Fibroblast of gingiva (primary cell): ENCODE measurements around the gene HACL1.

ENCODE experiments used
- DNase-seq: peaks from one replicate; pipeline ENCODE4 v3.0.0-alpha.2; 2011; ENCODE audit warnings: low read depth

Gene HACL1

GRCh38 chr3:15601399-15602145 lies at the start of gene HACL1, which contains the start of gene BTD:
HACL1 (minus strand) TSS chr3:15601569; CDS start chr3:15601463, 106 bp downstream.
BTD (plus strand) TSS chr3:15601745; CDS start chr3:15635440, 33,695 bp downstream.
- peak; percentile 98 for DNase-seq

GRCh38 chr3:15649858-15650257 lies 48.5 kb upstream of the HACL1 start:
- no peak for DNase-seq

- no peak for DNase-seq
These were observed 48.0 kb upstream of the HACL1 start for GRCh38 chr3:15649341-15649740.

GRCh38 chr3:15647611-15648167 lies 46.3 kb upstream of the HACL1 start:
- peak; percentile 79 for DNase-seq

- DNase-seq, result peak; percentile 98
These were observed 45.6 kb upstream of the HACL1 start for GRCh38 chr3:15646851-15647511.

- peak; percentile 87 for DNase-seq
These were observed 44.6 kb upstream of the HACL1 start for GRCh38 chr3:15645740-15646501.

- no peak for DNase-seq
These were observed 43.9 kb upstream of the HACL1 start for GRCh38 chr3:15645246-15645645.

- no peak for DNase-seq
These were observed 37.5 kb upstream of the HACL1 start for GRCh38 chr3:15638891-15639262.

- DNase-seq, result peak; percentile 50
These were observed 37.0 kb upstream of the HACL1 start for GRCh38 chr3:15638193-15638890.

GRCh38 chr3:15637131-15637951 lies 36.0 kb upstream of the HACL1 start:
- no peak for DNase-seq

GRCh38 chr3:15636028-15636709 lies 34.8 kb upstream of the HACL1 start:
- DNase-seq, result peak; percentile 89

- DNase-seq, result peak; percentile 87
These were observed 33.8 kb upstream of the HACL1 start for GRCh38 chr3:15635121-15635661.

- no peak for DNase-seq
These were observed 33.3 kb upstream of the HACL1 start for GRCh38 chr3:15634671-15635070.

GRCh38 chr3:15633766-15634598 lies 32.6 kb upstream of the HACL1 start:
- DNase-seq, result peak; percentile 82

GRCh38 chr3:15633159-15633558 lies 31.8 kb upstream of the HACL1 start:
- DNase-seq, result no peak

GRCh38 chr3:15632212-15632580 lies 30.8 kb upstream of the HACL1 start:
- no peak for DNase-seq

GRCh38 chr3:15631426-15632211 lies 30.2 kb upstream of the HACL1 start:
- DNase-seq, result no peak

GRCh38 chr3:15630646-15631350 lies 29.4 kb upstream of the HACL1 start:
- peak; percentile 70 for DNase-seq
